Measurements from ENCODE around the gene CLEC4D. TPM values are rescaled to one million over a fixed set of nuclear protein-coding genes. Genes with fewer than 3 reads are reported as not detected.

CLEC4D gene
- total RNA-seq, 1 donor from 2014 or later, result under 0.01 TPM

Small RNA genes lying within 50 kb of the gene (small RNA-seq; reads per million reads assigned to genes)
- not detected for gene RNU6-275P

Other genes with a start within 250 kb of the CLEC4D start
- gene CLEC6A, start 57.5 kb upstream of the CLEC4D start, total RNA-seq, result under 0.01 TPM
- not detected for gene CLEC4E, start 27.4 kb downstream of the CLEC4D start, total RNA-seq
- not detected for gene AICDA, start 99.4 kb downstream of the CLEC4D start, total RNA-seq
- 246 TPM for gene MFAP5, start 149.3 kb downstream of the CLEC4D start, total RNA-seq
- gene RIMKLB, start 184.5 kb downstream of the CLEC4D start, total RNA-seq, result 40.7 TPM

All from skeletal muscle tissue (tissue), 2 donors.